ENCODE data around the gene TMEM151A.

The TMEM151A gene

DNA sequence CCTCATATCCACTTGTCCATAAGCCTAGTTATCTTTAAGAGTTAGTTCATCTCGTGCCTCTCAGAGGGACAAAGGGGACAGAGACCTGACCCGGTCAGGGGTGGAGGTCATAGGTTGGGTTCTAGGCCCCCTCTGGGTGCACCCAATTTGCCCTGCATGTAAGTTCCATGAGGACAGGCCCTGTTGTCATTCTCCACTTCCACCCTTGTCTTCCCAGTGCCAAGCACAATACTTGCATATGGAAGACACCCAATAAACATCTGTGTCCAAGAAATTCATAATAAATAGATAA lies 1.4 kb upstream of the TMEM151A start:
- Histone ChIP-seq H3K9me3 (no peaks in the 10 kb centered on the region), H3K36me3 (peaks cover 0 to 5% (median 0%) of the 10 kb centered on the region in 3 donors), H3K4me3 (no peak overlapping the region), H3K27ac (no peak overlapping the region), H3K4me1 (peaks cover 0 to 36% (median 30%) of the 10 kb centered on the region in 4 donors), H3K27me3 (peaks cover 0 to 35% of the 10 kb centered on the region in 2 donors)
- DNase-seq, result no peak
- TF ChIP-seq, protein P1, sequence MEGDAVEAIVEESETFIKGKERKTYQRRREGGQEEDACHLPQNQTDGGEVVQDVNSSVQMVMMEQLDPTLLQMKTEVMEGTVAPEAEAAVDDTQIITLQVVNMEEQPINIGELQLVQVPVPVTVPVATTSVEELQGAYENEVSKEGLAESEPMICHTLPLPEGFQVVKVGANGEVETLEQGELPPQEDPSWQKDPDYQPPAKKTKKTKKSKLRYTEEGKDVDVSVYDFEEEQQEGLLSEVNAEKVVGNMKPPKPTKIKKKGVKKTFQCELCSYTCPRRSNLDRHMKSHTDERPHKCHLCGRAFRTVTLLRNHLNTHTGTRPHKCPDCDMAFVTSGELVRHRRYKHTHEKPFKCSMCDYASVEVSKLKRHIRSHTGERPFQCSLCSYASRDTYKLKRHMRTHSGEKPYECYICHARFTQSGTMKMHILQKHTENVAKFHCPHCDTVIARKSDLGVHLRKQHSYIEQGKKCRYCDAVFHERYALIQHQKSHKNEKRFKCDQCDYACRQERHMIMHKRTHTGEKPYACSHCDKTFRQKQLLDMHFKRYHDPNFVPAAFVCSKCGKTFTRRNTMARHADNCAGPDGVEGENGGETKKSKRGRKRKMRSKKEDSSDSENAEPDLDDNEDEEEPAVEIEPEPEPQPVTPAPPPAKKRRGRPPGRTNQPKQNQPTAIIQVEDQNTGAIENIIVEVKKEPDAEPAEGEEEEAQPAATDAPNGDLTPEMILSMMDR (IDR thresholded peaks at IDR 0.05), result no peak
- intact Hi-C loops (cut with DNase I; ENCODE audit: low total_unique reads), result no loop called here

DNA sequence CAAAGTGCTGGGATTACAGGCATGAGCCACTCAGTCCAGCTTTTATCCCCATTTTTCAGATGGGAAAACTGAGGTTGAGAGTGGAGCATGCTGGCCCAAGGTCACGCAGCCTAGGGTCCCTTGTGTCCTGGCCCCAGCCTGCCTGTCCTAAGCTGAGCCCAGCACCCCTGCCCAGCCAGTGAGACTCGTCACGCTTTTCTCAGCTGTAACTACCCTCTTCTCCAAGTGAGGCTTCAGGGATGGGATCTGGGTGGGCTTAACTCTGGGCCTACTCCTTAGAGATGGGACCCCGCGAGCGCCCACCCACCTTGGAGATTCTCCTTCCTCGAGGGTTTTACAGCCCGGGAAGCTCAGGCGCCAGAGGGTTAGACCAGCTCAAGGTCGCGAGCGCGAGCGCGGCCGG lies 390 bp upstream of the TMEM151A start:
- TF ChIP-seq, protein P1 (IDR thresholded peaks at IDR 0.05), result no peak
- Histone ChIP-seq H3K27me3 (peaks cover 0 to 45% of the 10 kb centered on the region in 2 donors), H3K4me3 (peak overlapping the region in 1 of 2 donors; percentile 46), H3K9me3 (no peaks in the 10 kb centered on the region), H3K36me3 (no peaks in the 10 kb centered on the region), H3K4me1 (peaks cover 0 to 36% (median 29%) of the 10 kb centered on the region in 4 donors), H3K27ac (no peak overlapping the region)
- intact Hi-C loops (cut with DNase I; ENCODE audit: low total_unique reads), result no loop called here
- no peak for DNase-seq

DNA sequence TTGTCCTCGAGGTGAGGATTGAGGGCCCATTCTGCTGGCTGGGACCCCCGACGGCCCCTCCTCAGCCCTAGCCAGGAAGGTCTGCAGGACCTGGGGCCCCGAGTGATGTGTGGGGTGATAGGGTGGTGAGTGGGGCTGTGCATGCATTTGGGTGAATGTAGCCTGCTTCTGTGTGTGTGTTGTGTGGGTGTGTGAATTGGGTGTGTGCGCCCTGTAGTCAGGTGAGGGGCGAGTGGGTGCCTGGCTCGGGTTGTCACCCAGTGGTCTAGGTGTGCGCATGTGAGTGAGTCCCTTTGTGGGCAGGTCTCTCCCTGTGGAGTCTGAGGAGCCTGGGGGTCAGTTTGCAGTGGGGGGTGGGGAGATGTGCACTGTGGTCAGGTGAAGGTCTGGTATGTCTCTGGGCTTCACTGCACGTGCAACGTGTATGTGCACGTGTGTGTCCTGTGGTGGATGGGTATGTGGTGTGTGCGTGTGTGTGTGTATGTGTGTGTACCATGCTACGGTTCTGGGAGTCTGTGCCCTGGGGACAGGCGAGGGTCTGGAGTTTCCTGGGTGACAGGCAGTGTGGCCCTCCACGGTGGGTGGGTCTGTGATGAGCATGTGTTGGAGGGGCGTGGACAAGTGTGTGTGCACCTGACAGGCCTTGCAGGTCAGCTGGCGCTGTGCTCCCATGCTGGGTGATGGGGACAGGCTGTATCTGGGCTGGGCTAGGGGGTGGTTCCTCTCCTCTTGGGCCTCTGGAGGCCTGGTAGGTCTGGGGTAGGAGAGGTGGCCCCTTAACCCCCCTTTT lies 1.0 kb downstream of the TMEM151A start:
- no peaks in the 10 kb centered on the region for H3K36me3 ChIP-seq
- H3K4me3 ChIP-seq, result no peak overlapping the region
- H3K27ac ChIP-seq, result no peak overlapping the region
- no peaks in the 10 kb centered on the region for H3K9me3 ChIP-seq
- TF ChIP-seq, protein P1 (IDR thresholded peaks at IDR 0.05), result no peak
- intact Hi-C loops (cut with DNase I; ENCODE audit: low total_unique reads), result no loop called here
- DNase-seq, result no peak
- peaks cover 0 to 30% (median 23%) of the 10 kb centered on the region in 4 donors for H3K4me1 ChIP-seq
- H3K27me3 ChIP-seq, result peaks cover 0 to 57% of the 10 kb centered on the region in 2 donors

DNA sequence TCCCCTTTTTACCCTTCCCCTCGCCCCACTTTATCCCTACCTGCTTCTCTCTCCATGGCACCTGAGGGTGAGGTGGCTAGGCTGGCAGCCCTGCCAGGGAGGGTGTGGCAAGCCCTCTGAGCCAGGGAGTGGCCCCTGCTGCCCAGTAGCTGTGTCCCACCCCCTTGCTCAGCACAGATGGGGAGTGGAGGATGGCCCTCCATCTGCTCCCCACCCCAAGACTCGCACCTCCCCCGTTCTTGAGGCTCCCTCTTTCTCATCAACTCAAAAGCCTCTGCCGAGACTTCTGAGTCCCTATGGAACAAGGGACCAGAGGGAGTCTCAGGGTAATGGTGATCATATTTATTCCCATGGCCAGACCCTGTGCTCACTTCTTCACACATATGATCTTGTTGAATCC lies 1.7 kb downstream of the TMEM151A start:
- Histone ChIP-seq H3K4me1 (peaks cover 0 to 23% (median 17%) of the 10 kb centered on the region in 4 donors), H3K36me3 (no peaks in the 10 kb centered on the region), H3K9me3 (no peaks in the 10 kb centered on the region), H3K27ac (no peak overlapping the region), H3K27me3 (peaks cover 0 to 57% of the 10 kb centered on the region in 2 donors), H3K4me3 (no peak overlapping the region)
- intact Hi-C loops (cut with DNase I; ENCODE audit: low total_unique reads), result no loop called here
- DNase-seq, result no peak
- TF ChIP-seq, protein P1 (IDR thresholded peaks at IDR 0.05), result no peak

DNA sequence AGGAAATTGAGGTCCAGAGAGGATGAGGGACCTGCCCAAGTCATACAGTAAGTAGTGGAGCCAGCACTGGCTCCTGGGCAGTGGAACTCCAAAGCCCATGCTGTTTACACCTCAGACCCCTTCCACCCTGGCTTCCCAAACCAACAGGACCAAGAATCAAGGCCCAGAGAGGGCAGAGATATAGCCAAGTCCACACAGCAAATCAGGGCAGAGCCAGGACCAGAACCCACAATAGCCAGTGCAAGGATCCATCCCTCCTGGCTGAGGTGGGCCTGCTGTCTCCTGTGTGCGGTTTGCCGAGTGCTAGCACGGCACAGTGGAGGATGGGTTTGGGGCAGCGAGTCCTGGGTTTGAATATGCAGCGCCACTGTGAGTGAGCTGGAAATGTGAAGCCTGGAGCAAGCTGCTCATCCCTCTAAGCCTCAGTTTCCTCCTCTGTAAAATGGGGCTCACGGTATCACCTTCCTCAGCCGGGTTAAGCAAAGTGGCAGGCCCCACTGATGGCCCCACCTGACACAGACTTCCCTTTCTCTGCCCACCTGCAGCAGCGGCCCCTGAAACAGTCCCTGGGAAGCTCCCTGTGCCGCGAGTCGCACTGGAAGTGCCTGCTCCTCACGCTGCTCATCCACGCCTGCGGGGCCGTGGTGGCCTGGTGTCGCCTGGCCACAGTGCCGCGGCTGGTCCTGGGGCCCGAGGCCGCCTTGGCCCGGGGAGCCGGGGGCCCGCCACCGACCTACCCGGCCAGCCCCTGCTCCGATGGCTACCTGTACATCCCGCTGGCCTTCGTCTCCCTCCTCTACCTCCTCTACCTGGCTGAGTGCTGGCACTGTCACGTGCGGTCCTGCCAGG lies 2.3 kb downstream of the TMEM151A start:
- intact Hi-C loops (cut with DNase I; ENCODE audit: low total_unique reads), result no loop called here
- Histone ChIP-seq H3K9me3 (no peaks in the 10 kb centered on the region), H3K4me1 (peaks cover 0 to 22% (median 15%) of the 10 kb centered on the region in 4 donors), H3K4me3 (no peak overlapping the region), H3K27ac (no peak overlapping the region), H3K36me3 (no peaks in the 10 kb centered on the region), H3K27me3 (peaks cover 0 to 57% of the 10 kb centered on the region in 2 donors)
- no peak for DNase-seq
- TF ChIP-seq, protein P1 (IDR thresholded peaks at IDR 0.05), result no peak

All from tibial artery (tissue), 4 donors.